Kidney epithelial cell (primary cell): Measurements from ENCODE around the gene C1QL1. TPM values are rescaled to one million over a fixed set of nuclear protein-coding genes. Genes with fewer than 3 reads are reported as not detected.

Experiments
- DNase-seq: peaks from one replicate; pipeline ENCODE4 v3.0.0-alpha.2; 2010; ENCODE audit warnings: low read depth
- H3K27me3 ChIP-seq: 2 replicates; pipeline ENCODE4 v1.6.0; 2011; ENCODE audit warnings: low read length; ENCODE audit not compliant: control insufficient read depth, insufficient read depth
- H3K36me3 ChIP-seq: 2 replicates; pipeline ENCODE4 v1.5.1; 2011; ENCODE audit warnings: low read length; ENCODE audit not compliant: control insufficient read depth, insufficient read depth
- H3K4me3 ChIP-seq: 2 replicates; pipeline ENCODE4 v1.5.1; 2011; ENCODE audit warnings: low read depth, mild to moderate bottlenecking, control low read depth, low read length
- total RNA-seq: library from RNA; depleted of rRNA; stranded (reverse); fragments of >200 nt; gene quantifications from 2 replicates; pipeline ENCODE4 v1.2.3, GENCODE V29; 2015
- TF ChIP-seq, protein P1 (sequence below): IDR thresholded peaks from 2 replicates; pipeline ENCODE4 v1.5.1; 2011; ENCODE audit warnings: mild to moderate bottlenecking, moderate library complexity, low read length, control low read depth, inconsistent platforms; ENCODE audit not compliant: insufficient read depth, poor library complexity, severe bottlenecking

Gene C1QL1
- total RNA-seq, 1 donor from 2014 or later, result 0.08 TPM

DNA sequence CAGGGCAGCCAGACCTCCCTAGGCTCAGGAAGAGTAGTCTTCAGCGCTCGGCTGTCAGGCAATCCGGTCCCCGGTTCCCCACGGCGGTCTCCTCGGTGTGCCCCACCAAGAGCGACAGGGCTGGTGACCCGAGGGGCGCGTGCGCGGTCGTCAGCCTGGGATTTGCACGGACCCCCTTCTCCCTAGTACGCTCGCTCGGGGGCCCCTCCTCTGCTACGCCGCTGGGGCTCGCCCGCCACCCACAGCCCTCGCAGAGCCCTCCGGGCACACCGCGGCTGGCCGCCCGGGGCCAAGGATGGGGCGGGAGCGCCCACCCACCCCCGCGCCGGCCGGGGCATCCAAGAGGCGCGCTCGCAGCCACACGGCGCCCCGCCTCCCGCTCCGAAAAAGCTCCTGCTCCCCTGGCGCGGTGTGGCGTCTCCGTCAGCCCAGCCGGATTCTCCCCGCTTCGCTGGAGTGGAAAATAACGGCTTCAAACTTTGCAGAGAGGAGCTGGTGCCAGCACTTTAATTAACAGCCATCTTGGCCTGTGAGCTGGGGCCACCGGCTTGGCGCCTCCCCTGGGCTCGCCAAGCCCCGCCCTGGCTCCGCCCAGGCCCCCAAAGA is 2.1 kb upstream of the C1QL1 start:
- peak overlapping the region; percentile 24 for H3K4me3 ChIP-seq
- DNase-seq, result no peak
- H3K27me3 ChIP-seq, result peaks cover 42% of the 10 kb centered on the region
- TF ChIP-seq, protein P1, sequence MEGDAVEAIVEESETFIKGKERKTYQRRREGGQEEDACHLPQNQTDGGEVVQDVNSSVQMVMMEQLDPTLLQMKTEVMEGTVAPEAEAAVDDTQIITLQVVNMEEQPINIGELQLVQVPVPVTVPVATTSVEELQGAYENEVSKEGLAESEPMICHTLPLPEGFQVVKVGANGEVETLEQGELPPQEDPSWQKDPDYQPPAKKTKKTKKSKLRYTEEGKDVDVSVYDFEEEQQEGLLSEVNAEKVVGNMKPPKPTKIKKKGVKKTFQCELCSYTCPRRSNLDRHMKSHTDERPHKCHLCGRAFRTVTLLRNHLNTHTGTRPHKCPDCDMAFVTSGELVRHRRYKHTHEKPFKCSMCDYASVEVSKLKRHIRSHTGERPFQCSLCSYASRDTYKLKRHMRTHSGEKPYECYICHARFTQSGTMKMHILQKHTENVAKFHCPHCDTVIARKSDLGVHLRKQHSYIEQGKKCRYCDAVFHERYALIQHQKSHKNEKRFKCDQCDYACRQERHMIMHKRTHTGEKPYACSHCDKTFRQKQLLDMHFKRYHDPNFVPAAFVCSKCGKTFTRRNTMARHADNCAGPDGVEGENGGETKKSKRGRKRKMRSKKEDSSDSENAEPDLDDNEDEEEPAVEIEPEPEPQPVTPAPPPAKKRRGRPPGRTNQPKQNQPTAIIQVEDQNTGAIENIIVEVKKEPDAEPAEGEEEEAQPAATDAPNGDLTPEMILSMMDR, result no peak
- no peaks in the 10 kb centered on the region for H3K36me3 ChIP-seq

- peaks cover 44% of the 10 kb centered on the region for H3K27me3 ChIP-seq
- H3K4me3 ChIP-seq, result no peak overlapping the region
- H3K36me3 ChIP-seq, result no peaks in the 10 kb centered on the region
- no peak for DNase-seq
- TF ChIP-seq, protein P1, result no peak
Observed at GRCh38 chr17:44969144-44969780, 1.2 kb upstream of the C1QL1 start.

- no peaks in the 10 kb centered on the region for H3K36me3 ChIP-seq
- H3K4me3 ChIP-seq, result no peak overlapping the region
- DNase-seq, result no peak
- TF ChIP-seq, protein P1, result no peak
- peaks cover 47% of the 10 kb centered on the region for H3K27me3 ChIP-seq
Observed at GRCh38 chr17:44967907-44968224, 237 bp downstream of the C1QL1 start.

DNA sequence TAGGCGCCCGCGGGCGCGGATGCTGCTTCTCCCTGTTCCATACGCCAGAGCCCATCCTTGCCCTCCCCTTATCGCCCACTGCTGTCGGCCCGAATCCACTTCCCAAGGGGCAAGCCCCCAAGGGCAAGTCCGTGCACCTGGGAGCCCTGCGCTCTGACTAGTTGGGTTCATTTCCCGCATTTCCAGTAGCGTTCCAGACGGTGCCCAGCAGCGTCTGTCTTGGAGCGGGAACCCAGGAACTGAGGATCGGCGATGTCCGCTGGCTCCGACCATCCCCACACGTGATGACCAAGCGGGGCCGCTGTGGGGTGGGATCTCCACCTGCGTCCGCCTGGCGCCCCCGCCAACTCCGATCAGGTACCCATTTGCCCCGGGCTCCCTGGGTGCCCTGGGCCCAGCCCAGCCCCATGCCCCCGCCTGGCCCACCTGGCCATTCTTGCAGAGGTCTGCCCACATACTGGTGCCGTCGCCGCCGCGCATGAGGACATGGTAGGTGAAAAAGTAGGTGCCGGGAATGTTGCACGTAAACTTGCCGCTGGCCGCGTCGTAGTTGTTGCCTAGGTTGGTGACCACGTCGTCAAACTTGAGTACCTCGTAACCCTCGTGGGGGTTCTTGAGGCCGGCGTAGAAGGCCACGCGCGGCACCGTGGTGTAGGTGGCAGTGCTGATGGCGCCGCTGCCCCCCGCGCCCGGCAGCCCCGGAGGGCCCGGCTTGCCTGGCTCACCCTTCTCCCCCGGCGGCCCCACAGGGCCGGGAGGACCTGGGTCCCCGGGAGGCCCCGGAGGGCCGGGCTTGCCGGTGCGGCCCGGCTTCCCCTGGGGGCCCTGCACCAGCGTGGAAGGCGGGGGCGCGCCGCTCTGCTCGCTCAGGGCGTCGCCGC is 837 bp downstream of the C1QL1 start:
- H3K36me3 ChIP-seq, result no peaks in the 10 kb centered on the region
- H3K27me3 ChIP-seq, result peaks cover 47% of the 10 kb centered on the region
- TF ChIP-seq, protein P1, result no peak
- DNase-seq, result no peak
- no peak overlapping the region for H3K4me3 ChIP-seq

DNA sequence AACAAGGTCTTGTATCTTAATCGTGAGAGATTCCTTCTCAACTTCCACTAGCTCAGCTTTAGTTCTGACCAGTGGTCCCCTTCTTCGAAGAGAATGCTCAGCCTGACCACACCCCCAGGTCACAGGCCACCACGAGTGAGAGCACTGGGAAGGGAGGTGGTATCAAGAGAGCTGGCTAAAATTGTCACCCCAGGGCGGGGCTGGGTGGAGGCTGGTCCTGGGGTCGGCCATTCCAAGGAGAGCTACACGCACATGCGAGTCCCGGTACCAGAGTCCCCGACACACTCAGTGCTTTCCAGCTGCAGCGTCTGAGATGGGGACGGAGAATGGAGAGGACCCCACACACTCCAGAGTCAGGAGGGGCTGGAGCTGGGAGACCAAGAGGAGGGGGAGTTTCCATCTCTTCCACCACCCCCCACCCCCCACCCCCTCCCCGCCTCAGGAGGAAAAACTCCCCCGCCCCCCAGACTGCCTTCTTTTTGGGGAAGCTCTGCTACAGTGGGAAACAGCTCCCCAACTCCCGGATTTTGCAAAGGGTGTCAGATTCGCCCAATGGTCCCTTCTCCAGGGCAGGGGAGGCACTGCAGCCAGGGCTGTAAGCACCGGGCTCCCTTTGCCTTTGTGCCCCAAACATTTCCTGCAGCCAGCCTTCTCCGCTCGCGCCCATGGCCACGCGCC is 1.6 kb downstream of the C1QL1 start:
- TF ChIP-seq, protein P1, result no peak
- DNase-seq, result no peak
- no peaks in the 10 kb centered on the region for H3K36me3 ChIP-seq
- H3K4me3 ChIP-seq, result no peak overlapping the region
- peaks cover 47% of the 10 kb centered on the region for H3K27me3 ChIP-seq
